ENCODE measurements around the gene PAH.
A peak's percentile ranks its signal among the peaks of the same experiment; 100 is the strongest.

PAH gene

DNA sequence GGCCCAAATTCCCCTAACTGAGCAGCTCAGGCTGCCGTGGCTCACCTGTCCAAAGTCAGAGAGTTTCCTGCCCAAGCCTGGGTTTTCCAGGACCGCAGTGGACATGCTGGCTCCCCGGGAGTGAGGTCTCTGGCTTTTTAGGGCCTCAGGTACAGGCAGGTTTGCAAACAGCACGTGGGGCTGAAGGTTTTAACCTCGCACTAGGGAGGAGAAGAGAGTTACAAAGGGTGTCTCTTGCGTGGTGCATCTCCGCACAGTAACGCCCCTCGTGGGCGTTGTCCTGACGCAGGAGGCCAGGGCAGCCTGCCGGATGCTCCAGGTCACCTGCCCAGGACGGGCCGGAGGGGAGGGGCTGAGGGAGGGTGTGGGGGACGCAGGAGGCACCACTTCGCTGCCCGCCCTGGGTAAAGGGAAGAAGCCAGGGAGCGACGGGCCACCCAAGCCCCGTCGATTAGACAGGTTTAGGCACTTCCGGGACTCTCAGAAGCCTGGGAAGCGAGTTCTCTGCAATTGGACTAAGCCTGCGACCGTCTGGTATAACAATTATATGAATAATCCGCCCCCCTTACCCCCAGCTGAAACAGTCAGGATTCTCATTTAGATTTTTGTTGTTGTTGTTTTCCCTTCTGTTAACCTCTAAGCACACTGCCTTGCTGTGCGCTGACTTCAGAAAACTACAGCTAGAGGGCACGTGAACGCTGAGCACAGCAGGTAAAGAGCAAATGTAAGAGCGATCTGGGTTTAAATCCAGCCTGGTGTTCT lies at the start of gene PAH:
TSS of gene PAH (minus strand) at position 219 of the 762 bp plus-strand sequence. CDS start at position 105, 114 bp downstream.
- DNase-seq: no peak

DNA sequence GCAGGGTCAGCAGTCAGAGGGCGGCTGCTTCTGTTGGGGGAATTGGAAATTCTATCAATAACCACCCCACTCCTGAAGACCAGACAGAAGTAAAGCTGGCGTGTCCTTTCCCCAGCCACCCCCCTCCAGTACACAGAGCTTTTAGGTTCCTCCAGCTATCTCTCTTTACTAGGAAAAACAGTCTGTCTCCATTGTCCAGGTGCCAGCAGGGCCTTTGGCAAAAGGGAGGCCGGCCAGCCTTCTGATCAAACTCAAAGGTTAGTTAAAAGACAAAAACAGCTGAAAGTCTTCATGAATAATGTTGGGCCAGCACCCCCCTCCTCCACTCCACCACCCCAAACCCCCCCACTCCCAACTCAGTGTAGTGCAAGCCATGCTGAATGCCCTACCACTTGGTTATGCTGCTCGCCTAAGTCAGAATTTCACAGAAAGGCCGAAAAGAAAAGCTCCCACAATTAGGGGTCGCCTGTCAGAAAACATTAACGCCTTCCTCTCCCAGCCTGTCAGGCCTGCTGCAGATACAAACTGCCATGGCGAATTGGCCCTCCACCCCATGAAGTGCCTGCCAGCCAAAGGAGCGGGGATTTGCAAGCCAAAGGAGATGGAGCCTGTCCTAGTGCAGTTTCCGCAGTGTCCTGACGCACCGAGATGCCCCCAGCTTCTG lies 49.3 kb upstream of the PAH start:
- DNase-seq: peak in 12 of 56 donors; percentile 1 to 29 (median 12)

DNA sequence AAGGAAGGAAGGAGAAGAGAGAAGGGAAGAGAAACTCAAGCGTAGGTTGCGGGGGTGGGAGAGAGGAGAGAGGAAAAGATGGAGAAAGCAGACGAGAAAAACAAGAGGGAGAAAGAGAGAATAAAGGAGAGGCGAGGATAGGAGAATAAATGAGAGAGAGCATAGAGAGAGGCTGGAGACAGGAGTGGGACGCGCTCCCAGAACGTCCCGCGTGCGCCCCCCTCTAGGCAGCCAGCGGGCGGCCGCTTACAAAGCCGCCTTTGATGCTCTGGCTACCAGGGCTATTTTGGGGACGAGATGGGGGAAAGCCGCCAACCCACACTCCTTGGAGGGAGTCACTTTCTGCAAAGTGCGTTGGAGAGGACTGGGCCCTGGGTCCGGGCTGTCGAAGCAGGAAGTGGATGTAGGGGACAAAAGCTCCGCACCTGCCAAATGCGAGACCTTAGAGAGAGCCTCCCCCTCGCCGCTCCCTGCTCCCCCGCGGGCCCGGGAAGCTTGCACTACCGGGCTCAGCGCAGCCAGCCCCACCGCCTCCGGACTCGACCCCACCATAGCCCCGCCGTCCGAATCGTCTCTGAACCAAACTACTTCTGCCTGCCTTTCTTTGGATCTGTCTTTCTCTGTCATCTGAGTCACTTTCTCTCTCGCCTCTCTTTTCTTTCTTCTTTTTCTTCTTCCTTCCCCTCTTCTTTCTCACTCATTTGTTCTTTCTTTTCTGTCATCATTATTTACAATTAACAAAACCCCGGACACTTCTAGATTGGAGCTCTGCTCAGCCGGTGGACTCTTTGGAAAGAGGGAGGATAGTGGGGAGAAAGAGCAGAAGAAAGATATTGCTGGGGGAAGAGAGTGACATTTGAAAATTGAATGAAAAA lies 48.5 kb upstream of the PAH start:
- DNase-seq: peak in 43 of 56 donors; percentile 13 to 78 (median 52)

GRCh38 chr12:102964872-102965271 lies 47.8 kb upstream of the PAH start:
- peak in 19 of 56 donors; percentile 1 to 45 (median 21) for DNase-seq

GRCh38 chr12:102963796-102964195 lies 46.8 kb upstream of the PAH start:
- DNase-seq: no peak

GRCh38 chr12:102962986-102963385 lies 45.9 kb upstream of the PAH start:
- DNase-seq: no peak

DNA sequence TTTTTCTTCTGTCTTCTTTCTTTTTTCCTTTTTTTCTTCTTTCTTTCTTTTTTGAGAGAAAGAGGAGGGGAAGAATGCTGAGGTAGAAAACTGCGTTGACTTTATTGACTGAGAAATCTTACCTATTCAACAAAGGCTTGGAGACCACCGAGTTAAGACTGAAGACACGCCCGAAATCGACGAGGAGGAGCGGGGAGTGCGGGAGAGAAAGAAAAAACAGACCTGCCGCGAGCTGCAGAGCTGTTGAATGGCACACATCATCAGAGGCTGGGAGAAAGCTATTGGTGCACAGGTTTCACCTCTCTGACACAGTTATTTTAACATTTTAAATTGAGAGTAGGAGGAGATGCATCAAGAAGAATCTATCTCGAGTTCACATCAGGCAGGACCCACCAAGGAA lies 45.5 kb upstream of the PAH start:
- no peak for DNase-seq

GRCh38 chr12:102961466-102961855 lies 44.4 kb upstream of the PAH start:
- DNase-seq: no peak

DNA sequence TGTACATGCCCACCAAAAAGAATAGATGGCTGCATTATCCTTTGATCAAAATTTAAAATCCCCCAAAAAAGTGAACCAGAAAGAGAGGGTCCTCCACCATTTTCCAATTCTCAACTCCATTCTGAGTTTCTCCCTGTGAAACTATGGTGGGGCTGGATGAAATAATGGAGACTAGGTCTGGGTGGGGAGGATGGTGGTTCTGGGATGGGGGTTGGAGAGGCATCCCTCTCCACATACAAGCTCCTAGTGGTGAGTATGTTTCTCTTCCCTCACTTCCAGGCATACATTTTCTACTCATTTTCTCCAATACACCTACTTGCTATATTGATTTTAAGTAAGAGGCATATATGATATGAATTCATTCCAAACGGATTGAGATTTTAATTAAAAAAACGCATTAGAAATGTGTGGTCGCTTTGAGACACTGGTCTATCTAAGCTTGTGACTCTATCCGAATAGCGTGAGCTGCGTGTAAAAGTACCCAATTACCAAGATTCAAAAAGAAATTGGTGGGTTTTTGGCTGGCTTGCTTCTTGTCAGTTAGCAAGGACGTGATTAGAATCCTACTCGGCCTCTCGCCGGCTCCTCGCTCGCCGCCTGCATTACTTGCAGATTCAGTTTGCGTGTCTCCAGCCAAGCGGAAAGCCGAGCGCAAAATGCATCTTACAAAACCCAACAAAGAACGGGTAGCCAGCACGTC lies 43.9 kb upstream of the PAH start:
- DNase-seq: peak in 45 of 56 donors; percentile 8 to 77 (median 41)

DNA sequence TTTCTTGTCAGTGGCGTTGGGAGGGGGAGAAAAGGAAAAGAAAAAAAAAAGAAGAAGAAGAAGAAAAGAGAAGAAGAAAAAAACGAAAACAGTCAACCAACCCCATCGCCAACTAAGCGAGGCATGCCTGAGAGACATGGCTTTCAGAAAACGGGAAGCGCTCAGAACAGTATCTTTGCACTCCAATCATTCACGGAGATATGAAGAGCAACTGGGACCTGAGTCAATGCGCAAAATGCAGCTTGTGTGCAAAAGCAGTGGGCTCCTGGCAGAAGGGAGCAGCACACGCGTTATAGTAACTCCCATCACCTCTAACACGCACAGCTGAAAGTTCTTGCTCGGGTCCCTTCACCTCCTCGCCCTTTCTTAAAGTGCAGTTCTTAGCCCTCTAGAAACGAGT lies 42.3 kb upstream of the PAH start:
- DNase-seq: no peak

DNA sequence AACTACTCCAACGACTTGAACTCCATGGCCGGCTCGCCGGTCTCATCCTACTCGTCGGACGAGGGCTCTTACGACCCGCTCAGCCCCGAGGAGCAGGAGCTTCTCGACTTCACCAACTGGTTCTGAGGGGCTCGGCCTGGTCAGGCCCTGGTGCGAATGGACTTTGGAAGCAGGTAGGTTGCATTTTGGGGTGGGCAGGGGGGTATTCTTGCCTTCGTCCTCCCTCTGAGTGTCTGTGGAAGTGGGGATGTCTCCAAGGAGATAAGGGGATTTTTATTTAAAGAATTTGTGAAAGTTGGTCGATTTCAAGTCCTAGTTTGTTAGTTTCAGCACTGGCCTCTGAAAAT lies 41.8 kb upstream of the PAH start:
- DNase-seq: peak in 1 of 56 donors; percentile 39

DNA sequence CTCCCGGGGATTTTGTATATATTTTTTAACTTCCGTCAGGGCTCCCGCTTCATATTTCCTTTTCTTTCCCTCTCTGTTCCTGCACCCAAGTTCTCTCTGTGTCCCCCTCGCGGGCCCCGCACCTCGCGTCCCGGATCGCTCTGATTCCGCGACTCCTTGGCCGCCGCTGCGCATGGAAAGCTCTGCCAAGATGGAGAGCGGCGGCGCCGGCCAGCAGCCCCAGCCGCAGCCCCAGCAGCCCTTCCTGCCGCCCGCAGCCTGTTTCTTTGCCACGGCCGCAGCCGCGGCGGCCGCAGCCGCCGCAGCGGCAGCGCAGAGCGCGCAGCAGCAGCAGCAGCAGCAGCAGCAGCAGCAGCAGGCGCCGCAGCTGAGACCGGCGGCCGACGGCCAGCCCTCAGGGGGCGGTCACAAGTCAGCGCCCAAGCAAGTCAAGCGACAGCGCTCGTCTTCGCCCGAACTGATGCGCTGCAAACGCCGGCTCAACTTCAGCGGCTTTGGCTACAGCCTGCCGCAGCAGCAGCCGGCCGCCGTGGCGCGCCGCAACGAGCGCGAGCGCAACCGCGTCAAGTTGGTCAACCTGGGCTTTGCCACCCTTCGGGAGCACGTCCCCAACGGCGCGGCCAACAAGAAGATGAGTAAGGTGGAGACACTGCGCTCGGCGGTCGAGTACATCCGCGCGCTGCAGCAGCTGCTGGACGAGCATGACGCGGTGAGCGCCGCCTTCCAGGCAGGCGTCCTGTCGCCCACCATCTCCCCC lies 41.2 kb upstream of the PAH start:
- DNase-seq: peak in 22 of 56 donors; percentile 10 to 64 (median 40)

DNA sequence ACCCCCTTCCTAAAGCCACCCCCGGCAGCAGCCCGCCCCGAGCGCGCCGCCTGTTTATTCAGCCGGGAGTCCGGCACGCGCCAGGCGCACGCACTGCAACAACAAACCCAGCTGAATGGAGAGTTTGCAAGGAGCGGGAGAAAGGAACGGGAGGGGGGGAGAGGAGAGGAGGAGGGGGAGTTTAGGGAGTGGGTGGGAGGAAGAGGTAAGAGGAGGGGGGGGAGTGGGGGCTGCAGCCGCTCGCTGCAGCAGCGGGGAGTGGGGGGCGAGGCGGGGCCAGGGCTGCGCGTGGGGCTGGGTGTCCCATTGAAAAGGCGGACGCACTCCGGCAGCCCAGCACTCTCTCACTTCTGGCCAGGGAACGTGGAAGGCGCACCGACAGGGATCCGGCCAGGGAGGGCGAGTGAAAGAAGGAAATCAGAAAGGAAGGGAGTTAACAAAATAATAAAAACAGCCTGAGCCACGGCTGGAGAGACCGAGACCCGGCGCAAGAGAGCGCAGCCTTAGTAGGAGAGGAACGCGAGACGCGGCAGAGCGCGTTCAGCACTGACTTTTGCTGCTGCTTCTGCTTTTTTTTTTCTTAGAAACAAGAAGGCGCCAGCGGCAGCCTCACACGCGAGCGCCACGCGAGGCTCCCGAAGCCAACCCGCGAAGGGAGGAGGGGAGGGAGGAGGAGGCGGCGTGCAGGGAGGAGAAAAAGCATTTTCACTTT lies 40.5 kb upstream of the PAH start, which contains the start of gene ASCL1:
TSS of gene ASCL1 (plus strand) at position 336 of the 712 bp plus-strand sequence. CDS start 571 bp downstream, outside the sequence.
- DNase-seq: peak in 31 of 56 donors; percentile 11 to 77 (median 45)

DNA sequence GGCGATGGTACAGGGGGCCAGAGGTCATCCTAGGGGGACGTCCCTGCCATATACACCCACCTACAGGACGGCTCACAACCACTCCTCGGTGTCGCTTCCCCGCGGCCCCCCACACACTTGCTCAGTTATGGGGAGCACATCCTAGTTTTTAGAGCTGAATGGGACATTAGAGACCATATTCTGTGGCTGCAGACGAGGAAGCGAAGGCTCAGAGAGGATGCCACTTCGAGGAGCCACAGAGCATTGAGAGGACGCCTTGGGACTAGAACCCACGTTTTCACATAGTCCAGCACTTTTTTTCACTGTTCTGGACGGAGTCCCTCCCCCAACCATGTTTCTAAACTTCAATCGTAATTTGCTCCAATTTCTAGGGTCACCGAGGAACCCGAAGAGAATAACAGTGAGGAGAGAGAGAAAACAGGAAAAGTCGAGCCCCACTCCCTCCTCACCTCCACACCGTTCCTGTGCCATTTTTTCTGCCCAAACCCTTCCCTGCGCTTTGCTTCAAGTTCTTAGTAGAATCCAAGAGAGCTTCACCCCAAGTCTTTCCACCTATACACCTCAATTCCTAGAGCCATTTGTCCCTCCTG lies 39.8 kb upstream of the PAH start:
- no peak for DNase-seq

DNA sequence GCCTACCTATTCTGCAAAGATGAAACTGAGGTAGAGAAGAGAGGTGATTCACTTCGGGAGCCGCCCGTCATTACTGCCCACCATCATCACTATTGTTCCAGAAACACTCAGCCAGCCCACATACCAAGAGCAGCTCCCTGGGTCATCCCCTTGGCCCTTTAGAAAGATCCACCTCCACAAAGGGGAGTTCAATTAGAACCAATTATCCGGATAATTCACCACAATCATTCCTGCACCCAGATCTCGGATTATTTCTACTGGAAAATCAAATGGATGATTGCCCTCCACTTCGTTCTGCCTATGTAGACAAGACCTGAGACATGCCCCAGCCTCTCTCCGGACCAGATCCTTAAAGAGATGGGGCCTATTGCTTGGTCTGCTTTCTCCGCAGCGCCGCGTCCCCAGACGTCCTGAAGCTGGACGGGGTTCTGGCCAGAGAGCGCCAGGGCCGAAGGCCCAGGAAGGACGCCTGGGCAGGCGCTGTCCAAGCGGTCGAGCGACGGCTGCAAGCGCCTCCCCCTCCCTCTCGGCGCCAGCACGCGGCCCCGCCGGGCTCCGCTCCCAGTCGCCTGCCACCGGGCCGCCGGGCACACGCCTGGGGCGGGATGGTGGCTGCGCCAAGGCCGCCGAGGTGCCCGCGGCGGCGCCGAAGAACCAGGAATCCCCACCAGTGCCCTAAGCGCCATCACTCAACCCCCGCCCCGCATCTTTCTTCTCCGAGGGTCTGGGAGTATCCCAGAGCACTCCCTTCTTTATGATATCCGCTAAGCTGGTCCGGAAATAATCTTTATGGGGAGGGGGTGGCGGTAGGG lies 39.1 kb upstream of the PAH start:
- peak in 35 of 56 donors; percentile 9 to 72 (median 37) for DNase-seq

DNA sequence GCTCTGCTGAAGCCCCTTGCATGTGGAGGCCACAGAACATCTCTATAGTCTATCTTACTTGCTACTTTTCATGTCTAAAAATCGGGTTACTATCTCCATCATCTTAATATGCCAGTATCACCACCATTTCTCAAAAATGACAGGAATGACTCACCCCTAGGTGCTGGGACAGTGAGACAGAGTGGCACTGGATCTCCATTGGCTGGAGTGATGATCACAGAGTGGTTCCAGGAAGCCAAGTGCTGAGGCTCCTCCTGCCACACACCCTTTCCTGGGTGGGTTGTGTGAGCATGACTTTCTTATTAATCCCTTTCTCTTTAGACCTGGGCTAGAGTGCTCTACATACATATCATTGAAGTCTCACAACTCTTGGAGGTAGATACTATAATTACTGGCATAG lies 37.1 kb upstream of the PAH start:
- DNase-seq: no peak

- DNase-seq: no peak
These were observed 36.2 kb upstream of the PAH start for GRCh38 chr12:102953221-102953620.

DNA sequence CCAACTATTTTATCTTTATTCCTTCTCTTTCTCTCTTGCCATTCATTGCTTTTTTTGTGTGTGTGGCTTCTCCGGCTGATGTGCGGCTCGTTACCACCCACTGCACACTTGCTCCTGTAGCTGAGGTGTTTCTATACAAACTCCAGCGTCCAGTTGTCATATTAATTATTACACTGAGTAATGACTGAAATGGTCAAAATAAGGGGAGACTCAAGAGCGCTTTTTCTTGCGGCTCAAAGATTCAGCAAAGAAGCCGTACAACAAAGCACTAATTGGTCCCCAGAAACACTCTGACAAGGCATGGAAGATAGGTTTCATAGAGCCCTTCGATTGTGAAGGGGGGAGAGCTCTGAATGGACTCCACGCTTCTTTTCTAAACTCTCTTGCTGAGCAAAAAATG lies 34.8 kb upstream of the PAH start:
- no peak for DNase-seq

All from amygdala (tissue), 56 donors.